Activated CD4-positive, CD25-positive, alpha-beta regulatory T cell treated with anti-CD3 and anti-CD28 coated beads, Interleukin-2, amount 50 U/mL, for 16 hours (primary cell): ENCODE data around the gene SENP7.
"Not testable (repeated sequence)": the region's sequence is repeated elsewhere in the genome, so short reads cannot be mapped to it uniquely, and the experiment has no call there.

Experiments
- DNase-seq: peaks from one replicate; pipeline ENCODE4 v3.0.0-alpha.2; 2020; ENCODE audit warnings: low read depth, low spot score

The SENP7 gene

DNA sequence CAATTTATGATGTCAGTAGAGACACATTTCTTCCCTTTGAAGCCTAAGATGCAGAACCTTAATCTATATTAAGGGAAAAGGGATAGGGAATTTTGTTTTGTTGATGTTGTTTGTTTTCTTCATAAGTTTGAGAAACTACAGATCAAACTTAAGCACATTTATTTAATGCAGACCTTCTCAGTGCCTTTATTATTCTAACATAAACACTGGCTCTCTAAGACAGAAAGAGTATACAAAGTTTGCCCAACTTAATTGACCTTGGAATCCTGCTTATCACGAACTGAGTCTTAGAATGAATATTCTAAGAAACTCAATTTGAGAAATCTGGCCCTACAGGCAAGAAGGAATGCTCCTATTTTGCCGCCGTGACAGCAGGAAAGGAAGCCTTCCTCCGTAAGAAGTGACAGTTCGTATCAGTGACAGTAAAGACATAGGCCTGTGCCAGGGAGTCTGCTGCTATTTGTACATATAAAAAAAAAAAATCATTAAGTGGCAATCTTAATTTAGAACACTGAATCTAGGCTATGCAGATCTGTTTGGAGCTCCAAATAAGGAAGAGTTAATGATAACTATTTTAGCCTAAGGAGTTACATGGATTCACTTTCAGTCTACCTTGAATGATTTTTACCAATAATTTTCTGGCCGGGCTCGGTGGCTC lies 183.9 kb downstream of the SENP7 start:
- no peak for DNase-seq

DNA sequence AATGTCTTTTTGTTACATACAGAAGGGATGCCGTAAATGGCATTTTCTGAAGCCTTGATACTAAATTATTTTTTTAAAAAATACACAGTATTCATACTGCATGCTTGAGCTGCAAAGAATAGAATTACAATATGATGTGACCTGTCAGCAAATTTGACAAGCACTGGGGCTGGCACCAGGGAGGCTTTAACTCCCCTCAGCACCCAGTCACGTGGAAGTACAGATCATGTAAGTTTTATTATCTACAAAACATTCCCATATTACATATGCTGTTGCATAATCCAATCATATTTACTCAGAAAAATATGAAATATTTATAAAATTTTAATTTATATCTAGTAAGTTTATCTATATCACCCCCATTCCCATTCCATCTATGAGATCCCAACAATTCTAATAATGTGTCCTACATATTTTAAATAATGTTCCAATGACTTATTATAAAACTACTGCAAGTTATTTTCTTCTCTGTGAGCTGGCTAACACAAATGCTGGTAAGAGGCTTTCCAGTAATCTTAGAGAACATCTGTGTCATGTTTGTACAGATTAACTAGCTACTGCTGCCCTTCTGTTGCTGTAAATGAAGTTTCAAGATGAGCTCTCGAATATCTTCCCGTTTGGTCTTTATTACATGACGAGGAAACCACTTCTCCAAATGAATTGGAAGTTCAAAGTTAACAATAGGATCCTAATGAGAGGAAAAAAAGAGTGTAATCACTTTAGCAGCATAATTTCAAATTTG lies 187.4 kb downstream of the SENP7 start:
- no peak for DNase-seq

GRCh38 chr3:101320475-101320874 lies 192.5 kb downstream of the SENP7 start, which contains the start of gene IMPG2:
Gene IMPG2, minus strand, starts transcription at chr3:101320575. Its CDS starts 203 bp downstream, at chr3:101320372.
- DNase-seq = no peak

DNA sequence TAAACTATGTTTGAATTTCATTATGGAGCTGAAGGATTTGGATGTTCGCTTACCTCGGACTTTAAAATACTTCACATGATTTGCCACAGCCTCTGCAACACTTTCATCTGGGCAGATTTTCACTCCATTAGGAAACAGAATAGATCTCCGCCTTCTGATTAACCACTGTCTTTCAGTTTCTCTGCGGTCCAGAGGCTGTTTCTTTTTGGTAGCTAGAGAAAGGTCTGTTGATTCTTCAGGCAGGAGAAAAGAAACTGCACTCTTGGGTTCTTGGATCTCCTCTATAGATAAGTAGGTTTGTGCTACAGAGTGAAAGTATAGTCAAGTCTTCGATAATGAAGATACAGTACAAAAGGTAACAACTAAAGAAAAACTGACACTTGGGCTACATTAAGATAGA lies 193.5 kb downstream of the SENP7 start:
- no peak for DNase-seq

DNA sequence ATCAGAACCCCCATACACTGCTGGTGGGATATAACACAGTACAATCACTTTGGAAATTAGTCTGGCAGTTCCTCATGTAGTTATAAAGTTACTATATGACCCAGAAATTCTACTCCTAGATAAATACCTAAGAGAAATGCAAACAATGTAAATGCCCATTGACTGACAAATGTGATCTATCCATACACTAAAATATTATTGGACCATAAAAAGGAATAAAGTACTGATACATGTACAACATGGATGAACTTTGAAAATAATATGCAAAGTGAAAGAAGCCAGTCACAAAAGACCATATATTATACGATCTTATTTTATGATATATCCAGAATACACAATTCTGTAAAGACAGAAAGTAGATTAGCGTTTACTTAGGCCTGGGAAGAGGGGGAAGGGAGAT lies 200.5 kb downstream of the SENP7 start:
- no peak for DNase-seq

GRCh38 chr3:101311676-101312075 lies 201.3 kb downstream of the SENP7 start:
- DNase-seq = no peak

DNA sequence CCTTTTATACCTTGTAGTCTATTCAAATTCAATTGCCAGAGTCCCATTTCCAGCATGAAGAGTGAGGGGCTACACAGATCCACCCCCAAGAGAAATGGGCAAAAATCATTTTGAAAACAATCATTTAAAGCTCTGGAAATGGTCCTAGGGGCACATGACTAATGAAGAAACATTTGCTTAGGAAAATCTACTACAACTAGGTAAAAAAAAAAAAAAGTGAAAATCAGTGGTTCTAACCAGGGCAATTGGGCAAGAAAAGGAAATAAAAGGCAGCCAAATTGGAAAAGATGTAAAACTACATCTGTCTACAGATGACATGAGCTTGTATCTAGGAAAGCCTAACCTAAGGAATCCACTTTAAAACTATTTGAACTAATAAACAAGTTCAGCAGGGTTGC lies 202.0 kb downstream of the SENP7 start:
- no peak for DNase-seq

DNA sequence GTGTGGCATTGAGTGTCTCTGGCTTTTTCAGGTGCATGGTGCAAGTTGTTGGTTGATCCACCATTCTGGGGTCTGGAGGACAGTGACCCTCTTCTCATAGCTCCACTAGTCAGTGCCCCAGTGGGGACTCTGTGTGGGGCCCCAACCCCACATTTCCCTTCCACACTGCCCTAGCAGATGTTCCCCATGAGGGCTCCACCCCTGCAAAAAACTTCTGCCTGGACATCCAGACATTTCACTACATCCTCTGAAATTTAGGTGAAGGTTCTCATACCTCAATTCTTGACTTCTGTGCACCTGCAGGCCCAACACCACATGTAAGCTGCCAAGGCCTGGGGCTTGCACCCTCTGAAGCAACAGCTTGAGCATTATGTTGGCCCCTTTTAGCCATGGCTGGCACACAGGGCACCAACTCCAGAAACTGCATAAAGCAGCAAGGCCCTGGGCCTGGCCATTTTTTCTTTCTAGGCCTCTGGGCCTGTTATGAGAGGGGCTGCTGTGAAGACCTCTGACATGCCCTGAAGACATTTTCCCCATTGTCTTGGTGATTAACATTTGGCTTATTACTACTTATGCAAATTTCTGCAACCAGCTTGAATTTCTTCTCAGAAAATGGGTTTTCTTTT lies 204.8 kb downstream of the SENP7 start:
- DNase-seq = not testable (repeated sequence)

DNA sequence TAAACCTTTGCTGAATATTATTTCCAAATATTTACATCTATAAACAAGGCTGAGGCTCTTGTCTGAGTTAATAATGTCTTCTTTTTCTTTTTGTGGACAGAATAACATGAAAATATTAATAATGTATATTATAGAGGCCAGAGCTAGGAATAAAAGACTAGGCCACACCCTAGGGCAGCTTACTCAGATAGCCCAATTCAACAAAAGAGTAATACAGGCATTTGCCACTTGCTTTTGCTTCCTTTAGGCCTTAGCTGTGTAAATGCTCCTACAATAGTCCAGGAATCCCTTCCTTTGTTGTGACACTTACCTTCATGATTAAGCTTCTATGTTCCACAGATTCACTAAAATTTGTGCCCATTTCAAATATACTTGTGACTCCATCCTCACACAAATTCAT lies 209.2 kb downstream of the SENP7 start:
- DNase-seq = no peak

DNA sequence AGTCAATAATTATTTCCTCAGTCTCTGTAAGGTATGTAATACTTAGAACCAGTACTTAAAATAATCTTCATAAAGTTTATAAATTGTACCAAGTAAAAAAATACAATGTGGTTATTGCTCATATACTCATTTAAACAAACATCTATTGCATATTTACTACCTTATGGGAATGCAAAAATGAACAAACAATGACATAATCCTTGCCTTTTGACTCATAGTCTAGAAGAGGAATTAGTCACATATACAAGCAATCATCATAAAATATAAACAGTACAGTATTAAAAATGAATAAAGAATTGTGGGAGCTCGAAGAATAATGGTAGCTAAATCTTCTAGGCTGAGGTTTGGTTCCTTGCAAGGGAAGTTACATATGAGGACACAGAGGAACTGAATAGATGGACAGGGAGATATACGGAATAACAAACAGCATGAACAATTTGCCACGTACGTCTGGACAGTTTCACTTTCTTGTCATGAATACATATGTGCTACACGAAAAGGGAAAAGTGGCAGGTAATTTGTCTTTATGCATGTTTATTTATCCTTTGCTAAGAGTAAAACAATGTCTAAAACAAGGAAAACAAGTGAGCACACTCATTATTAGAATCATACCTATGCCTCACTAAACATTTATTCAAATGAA lies 209.8 kb downstream of the SENP7 start:
- no peak for DNase-seq

DNA sequence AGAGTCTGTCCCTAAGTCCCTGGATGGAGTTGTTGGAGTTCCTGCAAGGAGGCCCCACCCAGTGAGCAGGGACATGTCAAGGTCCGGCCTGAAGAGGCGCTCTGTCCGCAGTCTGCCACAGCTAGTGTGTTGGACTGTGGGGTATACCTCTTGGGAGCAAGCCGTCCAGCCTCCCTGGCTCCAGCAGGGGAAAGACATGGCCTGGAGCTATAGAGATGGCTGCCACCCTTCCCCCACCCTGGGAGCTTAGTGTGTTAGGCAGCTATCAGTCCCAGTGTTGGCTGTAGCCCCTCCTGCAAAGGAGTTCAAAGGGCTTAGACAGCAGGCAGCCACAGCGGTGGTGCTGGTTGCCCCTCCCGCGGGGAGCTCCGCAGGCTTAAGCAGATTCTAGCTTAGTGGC lies 212.9 kb downstream of the SENP7 start:
- DNase-seq = no peak

GRCh38 chr3:101292027-101292426 lies 221.0 kb downstream of the SENP7 start:
- no peak for DNase-seq

DNA sequence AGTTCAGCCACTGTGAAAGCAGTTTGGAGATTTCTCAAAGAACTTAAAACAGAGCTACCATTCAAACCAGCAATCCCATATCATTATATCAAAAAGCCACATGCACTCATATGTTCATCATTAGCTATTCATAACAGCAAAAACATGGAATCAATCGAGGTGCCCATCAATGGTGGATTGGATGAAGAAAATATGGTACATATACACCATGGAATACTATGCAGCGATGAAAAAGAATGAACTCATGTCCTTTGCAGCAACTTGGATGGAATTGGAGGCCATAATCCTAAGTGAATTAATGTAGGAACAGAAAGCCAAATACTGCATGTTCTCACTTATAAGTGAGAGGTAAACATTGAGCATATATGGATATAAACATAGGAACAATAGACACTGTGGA lies 224.7 kb downstream of the SENP7 start:
- no peak for DNase-seq

DNA sequence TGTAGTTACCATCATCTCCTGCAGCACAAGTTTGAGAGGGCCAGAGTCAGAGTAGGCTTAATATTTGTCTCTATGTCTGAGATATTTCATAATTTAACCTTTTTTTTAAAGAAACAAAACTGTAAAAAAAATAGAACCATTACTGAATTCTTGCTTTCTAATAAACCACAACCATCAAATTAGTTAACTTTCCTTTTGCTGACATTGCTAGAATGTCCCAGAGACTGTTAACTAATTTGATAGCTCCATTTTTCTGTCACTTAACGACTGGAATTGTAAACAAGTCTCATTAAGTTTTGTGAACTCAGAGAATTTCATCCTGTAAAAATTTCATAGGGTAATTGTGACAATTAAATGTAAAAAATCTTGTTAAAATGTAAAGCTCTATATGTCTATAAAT lies 228.3 kb downstream of the SENP7 start:
- DNase-seq = no peak

DNA sequence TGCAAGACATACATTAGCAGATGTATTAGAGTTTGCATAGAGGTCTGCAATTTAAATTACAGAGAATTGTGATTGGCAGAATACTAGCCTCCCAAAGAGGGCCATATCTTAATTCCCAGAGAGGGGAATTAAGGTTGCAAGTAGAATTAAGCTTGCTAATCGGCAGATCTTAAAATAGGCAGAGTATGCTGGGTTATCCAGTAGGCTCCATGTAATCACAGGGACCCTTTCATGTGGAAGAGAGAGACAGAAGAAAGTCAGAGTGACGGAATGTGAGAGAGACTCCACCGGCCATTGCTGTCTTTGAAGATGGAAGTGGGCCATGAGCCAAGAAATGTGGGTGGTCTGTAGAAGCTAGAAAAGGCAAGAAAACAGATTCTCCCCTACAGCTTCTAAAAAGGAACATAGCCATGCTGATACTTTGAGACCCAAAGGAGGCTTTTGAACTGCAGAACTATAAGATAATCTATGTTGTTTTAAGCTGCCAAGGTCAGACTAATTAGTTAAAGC lies 231.4 kb downstream of the SENP7 start:
- no peak for DNase-seq

DNA sequence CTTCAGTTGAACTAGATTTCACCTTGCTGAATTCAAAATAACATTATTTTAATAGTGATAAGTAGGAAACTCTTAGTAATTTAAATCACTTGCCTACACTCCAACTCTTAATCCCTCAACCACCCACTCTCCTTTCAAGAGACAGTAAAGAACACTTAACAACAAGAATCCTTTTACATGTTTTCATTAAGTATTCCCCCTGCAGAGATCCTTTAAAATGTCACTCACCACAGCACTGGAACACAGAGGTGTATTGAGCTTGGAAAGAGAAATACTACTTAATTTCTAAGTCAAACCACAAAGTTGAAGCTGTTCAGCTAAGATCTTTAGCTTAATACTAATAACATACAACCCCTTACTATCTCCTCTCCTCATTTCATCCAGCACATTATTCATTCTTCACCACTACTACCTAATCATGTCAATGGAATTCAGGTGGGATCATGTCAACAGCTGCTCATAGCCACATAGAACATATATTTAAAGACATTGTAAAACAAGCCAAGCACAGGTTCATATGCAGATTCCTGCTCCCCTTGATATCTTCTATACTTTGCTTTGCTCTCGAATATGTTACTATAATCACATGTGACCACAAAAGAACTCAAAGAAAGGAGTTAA lies 233.1 kb downstream of the SENP7 start:
- DNase-seq = no peak

DNA sequence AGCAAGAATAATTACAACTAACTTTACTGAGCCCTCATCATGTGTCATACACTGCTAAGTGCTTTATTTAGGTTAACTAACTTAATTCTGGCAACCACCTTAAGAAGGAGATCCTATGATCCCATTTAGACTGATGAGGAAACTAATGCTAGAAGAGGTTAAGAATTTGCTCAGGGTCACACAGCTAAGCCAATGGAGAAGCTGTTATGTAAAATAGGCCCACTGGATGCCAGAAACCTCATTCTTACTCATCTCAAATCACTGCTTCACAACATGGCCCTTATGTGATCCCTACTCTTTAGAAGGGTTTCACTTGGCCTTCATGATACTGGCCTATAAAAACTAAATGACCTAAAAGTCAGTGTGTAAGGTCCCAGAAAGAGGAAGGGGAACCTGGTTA lies 233.8 kb downstream of the SENP7 start:
- no peak for DNase-seq

GRCh38 chr3:101278727-101279126 lies 234.3 kb downstream of the SENP7 start:
- DNase-seq = no peak
